ENCODE measurements around the gene NOL9. TPM values are rescaled to one million over a fixed set of nuclear protein-coding genes. Genes with fewer than 3 reads are reported as not detected.
A peak's percentile ranks its signal among the peaks of the same experiment; 100 is the strongest.

The NOL9 gene
- total and polyA plus RNA-seq, 9 of the 15 experiments (the other 6 are each of a cell fraction or from before 2014, with no cell fraction given), result 5.6 to 76.5 (median 47.3) TPM

- ATAC-seq (no peak), DNase-seq (ENCODE audit: extremely low read depth in 1 of 4, low spot score in 3 of 4) (peak in 1 of 4 experiments; percentile 5), FAIRE-seq (no peak)
- H3K9me1 ChIP-seq (ENCODE audit: control insufficient read depth, insufficient read depth, low read length), result no peaks in the 10 kb centered on the region
- H3K79me2 ChIP-seq (ENCODE audit: control insufficient read depth, insufficient read depth, low read length), result peaks cover 14% of the 10 kb centered on the region; the same call in 2 of the 3 replicates
- TF ChIP-seq IFI16 (CRISPR knock-in tag; IDR thresholded peaks at IDR 0.05) (no peak), MAZ (CRISPR knock-in tag; conservative IDR thresholded peaks at IDR 0.05 in 1 of 2, IDR thresholded peaks at IDR 0.05 in 1 of 2) (no peak), SMC3 (conservative IDR thresholded peaks at IDR 0.05; ENCODE audit: insufficient read depth, low read depth, low read length) (no peak), BRCA1 (IDR thresholded peaks at IDR 0.05) (no peak), BRCA1 (CRISPR knock-in tag; IDR thresholded peaks at IDR 0.05) (no peak), EWSR1 (IDR thresholded peaks at IDR 0.05; ENCODE audit: borderline replicate concordance, low read depth, partially characterized antibody) (no peak), ZNF174 (CRISPR knock-in tag; IDR thresholded peaks at IDR 0.05) (no peak), HDGF (IDR thresholded peaks at IDR 0.05) (no peak), ZNF324 (CRISPR knock-in tag; IDR thresholded peaks at IDR 0.05) (no peak), PCBP1 (IDR thresholded peaks at IDR 0.05; ENCODE audit: low read depth, low read length, poor library complexity, severe bottlenecking) (no peak), ZKSCAN8 (CRISPR knock-in tag; IDR thresholded peaks at IDR 0.05) (no peak), YBX1 (IDR thresholded peaks at IDR 0.05) (no peak)
- TF ChIP-seq, protein P1, sequence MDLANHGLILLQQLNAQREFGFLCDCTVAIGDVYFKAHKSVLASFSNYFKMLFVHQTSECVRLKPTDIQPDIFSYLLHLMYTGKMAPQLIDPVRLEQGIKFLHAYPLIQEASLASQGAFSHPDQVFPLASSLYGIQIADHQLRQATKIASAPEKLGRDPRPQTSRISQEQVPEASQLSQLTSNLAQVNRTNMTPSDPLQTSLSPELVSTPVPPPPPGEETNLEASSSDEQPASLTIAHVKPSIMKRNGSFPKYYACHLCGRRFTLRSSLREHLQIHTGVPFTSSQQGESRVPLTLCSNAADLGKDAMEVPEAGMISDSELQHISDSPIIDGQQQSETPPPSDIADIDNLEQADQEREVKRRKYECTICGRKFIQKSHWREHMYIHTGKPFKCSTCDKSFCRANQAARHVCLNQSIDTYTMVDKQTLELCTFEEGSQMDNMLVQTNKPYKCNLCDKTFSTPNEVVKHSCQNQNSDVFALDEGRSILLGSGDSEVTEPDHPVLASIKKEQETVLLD (IDR thresholded peaks at IDR 0.05), result no peak
- TF ChIP-seq, protein P2, sequence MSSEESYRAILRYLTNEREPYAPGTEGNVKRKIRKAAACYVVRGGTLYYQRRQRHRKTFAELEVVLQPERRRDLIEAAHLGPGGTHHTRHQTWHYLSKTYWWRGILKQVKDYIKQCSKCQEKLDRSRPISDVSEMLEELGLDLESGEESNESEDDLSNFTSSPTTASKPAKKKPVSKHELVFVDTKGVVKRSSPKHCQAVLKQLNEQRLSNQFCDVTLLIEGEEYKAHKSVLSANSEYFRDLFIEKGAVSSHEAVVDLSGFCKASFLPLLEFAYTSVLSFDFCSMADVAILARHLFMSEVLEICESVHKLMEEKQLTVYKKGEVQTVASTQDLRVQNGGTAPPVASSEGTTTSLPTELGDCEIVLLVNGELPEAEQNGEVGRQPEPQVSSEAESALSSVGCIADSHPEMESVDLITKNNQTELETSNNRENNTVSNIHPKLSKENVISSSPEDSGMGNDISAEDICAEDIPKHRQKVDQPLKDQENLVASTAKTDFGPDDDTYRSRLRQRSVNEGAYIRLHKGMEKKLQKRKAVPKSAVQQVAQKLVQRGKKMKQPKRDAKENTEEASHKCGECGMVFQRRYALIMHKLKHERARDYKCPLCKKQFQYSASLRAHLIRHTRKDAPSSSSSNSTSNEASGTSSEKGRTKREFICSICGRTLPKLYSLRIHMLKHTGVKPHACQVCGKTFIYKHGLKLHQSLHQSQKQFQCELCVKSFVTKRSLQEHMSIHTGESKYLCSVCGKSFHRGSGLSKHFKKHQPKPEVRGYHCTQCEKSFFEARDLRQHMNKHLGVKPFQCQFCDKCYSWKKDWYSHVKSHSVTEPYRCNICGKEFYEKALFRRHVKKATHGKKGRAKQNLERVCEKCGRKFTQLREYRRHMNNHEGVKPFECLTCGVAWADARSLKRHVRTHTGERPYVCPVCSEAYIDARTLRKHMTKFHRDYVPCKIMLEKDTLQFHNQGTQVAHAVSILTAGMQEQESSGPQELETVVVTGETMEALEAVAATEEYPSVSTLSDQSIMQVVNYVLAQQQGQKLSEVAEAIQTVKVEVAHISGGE (CRISPR knock-in tag; IDR thresholded peaks at IDR 0.05), result no peak
- POLR2A ChIA-PET, result interaction anchor here (1.0 to 5.5 kb wide), 2 partner anchors 11 to 55 kb away, joined by 3 to 48 read pairs; no protein-coding TSS in a partner anchor
- 83% methylated on average over 8 of the region's 8 CpGs for WGBS (ENCODE audit: insufficient coverage, low coverage, missing lambda C conversion rate)
- no peaks in the 10 kb centered on the region for H3K9me3 ChIP-seq (replicated peaks; ENCODE audit: control insufficient read depth, insufficient read depth, low read depth, low read length)
- no peaks in the 10 kb centered on the region for H3K27me3 ChIP-seq (ENCODE audit: control insufficient read depth in 2 of 2, insufficient read depth in 2 of 2, low read length in 2 of 2)
- H3K27ac ChIP-seq (ENCODE audit: extremely low read depth, low read depth, low read length), result no peak overlapping the region
- H3K4me3 ChIP-seq, result no peak overlapping the region
- no peak overlapping the region for H2AFZ ChIP-seq (ENCODE audit: low read depth, low read length)
- H3K4me2 ChIP-seq (ENCODE audit: insufficient read depth, low read length), result no peak overlapping the region
- peaks cover 5% of the 10 kb centered on the region; the same call in 1 of the 2 replicates for H4K20me1 ChIP-seq (replicated peaks; ENCODE audit: control insufficient read depth, insufficient read depth, low read length)
- BruUV-seq (replicated peaks), result no TSS peak
- intact Hi-C loops (cut with micrococcal nuclease) (no loop called here), in situ Hi-C loops (cut with MboI) (no loop called here)
- H3K9ac ChIP-seq (ENCODE audit: insufficient read depth in 1 of 2, low read depth in 2 of 2, low read length in 2 of 2), result peak overlapping the region in 1 of 2 experiments; percentile 68; a peak in 1 of 4 replicates
- H3K4me1 ChIP-seq (replicated peaks in 1 of 2; ENCODE audit: control insufficient read depth in 2 of 2, insufficient read depth in 2 of 2, low read length in 2 of 2), result no peaks in the 10 kb centered on the region
- peaks cover 87% of the 10 kb centered on the region for H3K36me3 ChIP-seq (ENCODE audit: control insufficient read depth, insufficient read depth, low read length)
- CTCF ChIA-PET (ENCODE audit: low intra/inter-chr PET ratio), result no interaction called here
Observed at GRCh38 chr1:6534248-6534822, 20.0 kb downstream of the NOL9 start.
